ENCODE data around the gene GGCT.

DNA sequence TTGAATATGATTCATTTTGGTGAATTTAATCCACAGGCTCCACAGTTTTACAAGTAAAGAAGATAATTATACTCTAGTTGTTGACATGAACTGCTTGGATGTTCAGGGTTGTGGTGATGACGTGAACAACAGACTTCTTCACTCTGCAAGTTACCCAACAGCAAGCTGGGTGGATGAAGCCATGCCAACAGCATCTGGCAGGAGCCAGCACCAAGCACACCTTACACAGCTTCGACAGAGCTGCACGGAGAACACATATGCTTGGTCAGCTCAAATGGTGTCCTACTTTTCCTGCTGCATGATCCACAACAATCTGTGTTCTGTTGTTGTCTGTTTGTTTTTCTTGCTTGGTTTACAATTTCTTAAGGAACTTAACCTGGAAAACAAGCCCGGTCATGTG, 35.8 kb downstream of the GGCT start:
- TF ChIP-seq CTCF (conservative IDR thresholded peaks at IDR 0.05; ENCODE audit: low read depth, low read length) = no peak
- no peak for TF ChIP-seq EZH2phosphoT487 (IDR thresholded peaks at IDR 0.05; ENCODE audit: borderline replicate concordance, low read length)
